CD8-positive, alpha-beta memory T cell (primary cell): ENCODE results near the gene CTTNBP2. TPM values are rescaled to one million over a fixed set of nuclear protein-coding genes. Genes with fewer than 3 reads are reported as not detected.

Source experiments
- CTCF ChIA-PET: fragments of 350-600 bp; sonication (Branson Sonifier 250); formaldehyde crosslinking; loops from one replicate; lab custom pipeline; 2021; ENCODE audit warnings: antibody characterized with exemption; lab: Charles Lee
- POLR2A ChIA-PET: fragments of 350-600 bp; sonication (Branson Sonifier 250); formaldehyde crosslinking; loops from one replicate; lab custom pipeline; 2021; ENCODE audit warnings: antibody characterized with exemption; lab: Charles Lee
- DNase-seq, 5 donors: peaks; one replicate each; pipeline versions ENCODE4 v3.0.0 to v3.0.0-alpha.2; 2020 to 2022; ENCODE audit warnings: mixed read lengths in 1 of 5
- H3K27ac ChIP-seq: one replicate; pipeline ENCODE4 v1.7.0; 2013; ENCODE audit warnings: low read depth, mild to moderate bottlenecking, low read length, moderate library complexity
- H3K27me3 ChIP-seq: 2 replicates; pipeline ENCODE4 v1.7.0; 2013; ENCODE audit warnings: low read length, mild to moderate bottlenecking; ENCODE audit not compliant: insufficient read depth, poor library complexity, severe bottlenecking
- H3K36me3 ChIP-seq: 2 replicates; pipeline ENCODE4 v1.7.0; 2013; ENCODE audit warnings: mild to moderate bottlenecking, low read length, moderate library complexity; ENCODE audit not compliant: insufficient read depth
- H3K4me1 ChIP-seq: 2 replicates; pipeline ENCODE4 v1.7.0; 2013; ENCODE audit warnings: mild to moderate bottlenecking, low read length, moderate library complexity; ENCODE audit not compliant: insufficient read depth
- H3K4me3 ChIP-seq: 2 replicates; pipeline ENCODE4 v1.7.0; 2013; ENCODE audit warnings: mild to moderate bottlenecking, low read length
- H3K9me3 ChIP-seq: 2 replicates; pipeline ENCODE4 v1.7.0; 2013; ENCODE audit warnings: mild to moderate bottlenecking, low read length
- H3K27ac Mint-ChIP-seq, 8 donors: one replicate each; pipeline ENCODE4 v1.8.0; 2020 to 2021; ENCODE audit warnings: mixed read lengths in 8 of 8, mild to moderate bottlenecking in 6 of 8, inconsistent platforms in 3 of 8, moderate library complexity in 3 of 8
- H3K27me3 Mint-ChIP-seq, 2 donors: one replicate each; pipeline ENCODE4 v1.8.0; 2020 to 2021; ENCODE audit warnings: mixed read lengths in 2 of 2, mild to moderate bottlenecking in 1 of 2, moderate library complexity in 1 of 2
- H3K36me3 Mint-ChIP-seq, 3 donors: one replicate each; pipeline ENCODE4 v1.8.0; 2020 to 2021; ENCODE audit warnings: mixed read lengths in 3 of 3, inconsistent platforms in 1 of 3, mild to moderate bottlenecking in 1 of 3
- H3K4me1 Mint-ChIP-seq, 3 donors: one replicate each; pipeline ENCODE4 v1.8.0; 2020 to 2021; ENCODE audit warnings: mixed read lengths in 3 of 3, inconsistent platforms in 1 of 3, mild to moderate bottlenecking in 1 of 3
- H3K4me3 Mint-ChIP-seq, 7 donors: one replicate each; pipeline ENCODE4 v1.8.0; 2020 to 2021; ENCODE audit warnings: mixed read lengths in 7 of 7, mild to moderate bottlenecking in 6 of 7, moderate library complexity in 4 of 7, inconsistent platforms in 2 of 7
- H3K9me3 Mint-ChIP-seq, 5 donors: one replicate each; pipeline ENCODE4 v1.8.0; 2020 to 2022; ENCODE audit warnings: mixed read lengths in 5 of 5, mild to moderate bottlenecking in 3 of 5, moderate library complexity in 2 of 5, inconsistent platforms in 1 of 5
- polyA plus RNA-seq: library from polyadenylated mRNA; unstranded; fragments of 300-500 nt; fragmentation: Illumina TruSeq; gene quantifications from one replicate; pipeline ENCODE4 v1.2.3, GENCODE V29; 2021
- total RNA-seq, 2 experiments: library from RNA; stranded (reverse); gene quantifications; one replicate each; pipeline ENCODE4 v1.2.3, GENCODE V29; 2021

CTTNBP2 gene
- total RNA-seq (not detected), polyA plus RNA-seq (not detected)

- no peaks in the 10 kb centered on the region for H3K9me3 ChIP-seq
- peak within 1 kb of the TSS in 1 of 8 donors; percentile 35 for H3K27ac Mint-ChIP-seq
- H3K4me3 ChIP-seq = no peak within 1 kb of the TSS
- peaks cover 0 to 1% (median 0%) of the 10 kb centered on the region in 3 donors for H3K36me3 Mint-ChIP-seq
- H3K36me3 ChIP-seq = no peaks in the 10 kb centered on the region
- no peaks in the 10 kb centered on the region for H3K4me1 ChIP-seq
- POLR2A ChIA-PET = no interaction called here
- no peak within 1 kb of the TSS for H3K27ac ChIP-seq
- no peak for DNase-seq
- H3K27me3 ChIP-seq = peaks cover 4% of the 10 kb centered on the region
- H3K4me3 Mint-ChIP-seq = peak within 1 kb of the TSS in 6 of 7 donors; percentile 29 to 79 (median 52)
- peaks cover 0 to 8% (median 4%) of the 10 kb centered on the region in 5 donors for H3K9me3 Mint-ChIP-seq
- H3K27me3 Mint-ChIP-seq = peaks cover 27 to 50% of the 10 kb centered on the region in 2 donors
- peaks cover 5 to 18% (median 17%) of the 10 kb centered on the region in 3 donors for H3K4me1 Mint-ChIP-seq
- CTCF ChIA-PET = no interaction called here
These were observed at the start of gene CTTNBP2 for GRCh38 chr7:117873310-117874190. Gene CTTNBP2 (minus strand): TSS chr7:117873441. CDS start chr7:117873415, 26 bp downstream.

- POLR2A ChIA-PET = no interaction called here
- CTCF ChIA-PET = no interaction called here
- DNase-seq = no peak
- no peaks in the 10 kb centered on the region for H3K9me3 ChIP-seq
- no peak overlapping the region for H3K4me3 ChIP-seq
- H3K36me3 Mint-ChIP-seq = no peaks in the 10 kb centered on the region
- H3K9me3 Mint-ChIP-seq = peaks cover 0 to 15% (median 2%) of the 10 kb centered on the region in 5 donors
- no peak overlapping the region for H3K4me3 Mint-ChIP-seq
- no peaks in the 10 kb centered on the region for H3K4me1 ChIP-seq
- no peaks in the 10 kb centered on the region for H3K4me1 Mint-ChIP-seq
- H3K27me3 ChIP-seq = no peaks in the 10 kb centered on the region
- H3K27me3 Mint-ChIP-seq = no peaks in the 10 kb centered on the region
- no peaks in the 10 kb centered on the region for H3K36me3 ChIP-seq
- no peak overlapping the region for H3K27ac ChIP-seq
- H3K27ac Mint-ChIP-seq = no peak overlapping the region
These were observed 43.1 kb upstream of the CTTNBP2 start for GRCh38 chr7:117916309-117916708.

GRCh38 chr7:117912421-117912820, 39.2 kb upstream of the CTTNBP2 start:
- Mint-ChIP-seq H3K27me3 (no peaks in the 10 kb centered on the region), H3K27ac (no peak overlapping the region), H3K9me3 (peaks cover 0 to 15% (median 1%) of the 10 kb centered on the region in 5 donors), H3K4me1 (no peaks in the 10 kb centered on the region), H3K4me3 (no peak overlapping the region), H3K36me3 (no peaks in the 10 kb centered on the region)
- Histone ChIP-seq H3K27me3 (no peaks in the 10 kb centered on the region), H3K4me3 (no peak overlapping the region), H3K36me3 (no peaks in the 10 kb centered on the region), H3K27ac (no peak overlapping the region), H3K9me3 (no peaks in the 10 kb centered on the region), H3K4me1 (no peaks in the 10 kb centered on the region)
- POLR2A ChIA-PET = no interaction called here
- CTCF ChIA-PET = no interaction called here
- no peak for DNase-seq

- Mint-ChIP-seq H3K27ac (no peak overlapping the region), H3K27me3 (no peaks in the 10 kb centered on the region), H3K9me3 (peaks cover 0 to 2% (median 0%) of the 10 kb centered on the region in 5 donors), H3K36me3 (no peaks in the 10 kb centered on the region), H3K4me1 (no peaks in the 10 kb centered on the region), H3K4me3 (no peak overlapping the region)
- H3K4me3 ChIP-seq = no peak overlapping the region
- H3K27ac ChIP-seq = no peak overlapping the region
- no peaks in the 10 kb centered on the region for H3K9me3 ChIP-seq
- no peak for DNase-seq
- ChIA-PET CTCF (no interaction called here), POLR2A (no interaction called here)
- H3K4me1 ChIP-seq = no peaks in the 10 kb centered on the region
- H3K27me3 ChIP-seq = no peaks in the 10 kb centered on the region
- H3K36me3 ChIP-seq = no peaks in the 10 kb centered on the region
These were observed 35.0 kb upstream of the CTTNBP2 start for GRCh38 chr7:117908031-117908795.

GRCh38 chr7:117907049-117907640, 33.9 kb upstream of the CTTNBP2 start:
- ChIA-PET POLR2A (no interaction called here), CTCF (no interaction called here)
- H3K27ac Mint-ChIP-seq = no peak overlapping the region
- H3K9me3 Mint-ChIP-seq = peaks cover 0 to 2% (median 0%) of the 10 kb centered on the region in 5 donors
- Histone ChIP-seq H3K9me3 (no peaks in the 10 kb centered on the region), H3K27ac (no peak overlapping the region), H3K36me3 (no peaks in the 10 kb centered on the region), H3K27me3 (no peaks in the 10 kb centered on the region), H3K4me3 (no peak overlapping the region), H3K4me1 (no peaks in the 10 kb centered on the region)
- no peak overlapping the region for H3K4me3 Mint-ChIP-seq
- H3K4me1 Mint-ChIP-seq = no peaks in the 10 kb centered on the region
- H3K36me3 Mint-ChIP-seq = no peaks in the 10 kb centered on the region
- no peak for DNase-seq
- no peaks in the 10 kb centered on the region for H3K27me3 Mint-ChIP-seq

GRCh38 chr7:117902314-117902889, 29.2 kb upstream of the CTTNBP2 start:
- Histone ChIP-seq H3K36me3 (no peaks in the 10 kb centered on the region), H3K4me1 (no peaks in the 10 kb centered on the region), H3K9me3 (no peaks in the 10 kb centered on the region), H3K27ac (no peak overlapping the region), H3K4me3 (no peak overlapping the region), H3K27me3 (no peaks in the 10 kb centered on the region)
- no peak overlapping the region for H3K27ac Mint-ChIP-seq
- H3K9me3 Mint-ChIP-seq = peaks cover 0 to 2% (median 0%) of the 10 kb centered on the region in 5 donors
- ChIA-PET CTCF (no interaction called here), POLR2A (no interaction called here)
- no peaks in the 10 kb centered on the region for H3K4me1 Mint-ChIP-seq
- no peaks in the 10 kb centered on the region for H3K27me3 Mint-ChIP-seq
- DNase-seq = no peak
- no peak overlapping the region for H3K4me3 Mint-ChIP-seq
- no peaks in the 10 kb centered on the region for H3K36me3 Mint-ChIP-seq

GRCh38 chr7:117901089-117901797, 28.0 kb upstream of the CTTNBP2 start:
- no peaks in the 10 kb centered on the region for H3K36me3 ChIP-seq
- Mint-ChIP-seq H3K27ac (no peak overlapping the region), H3K36me3 (no peaks in the 10 kb centered on the region), H3K4me1 (no peaks in the 10 kb centered on the region), H3K4me3 (no peak overlapping the region), H3K9me3 (peaks cover 0 to 2% (median 0%) of the 10 kb centered on the region in 5 donors), H3K27me3 (no peaks in the 10 kb centered on the region)
- no peak overlapping the region for H3K4me3 ChIP-seq
- no peak for DNase-seq
- POLR2A ChIA-PET = no interaction called here
- H3K4me1 ChIP-seq = no peaks in the 10 kb centered on the region
- no peaks in the 10 kb centered on the region for H3K27me3 ChIP-seq
- H3K27ac ChIP-seq = no peak overlapping the region
- CTCF ChIA-PET = no interaction called here
- H3K9me3 ChIP-seq = no peaks in the 10 kb centered on the region
